HCT116 (cell line): Measurements from ENCODE around the gene ZC4H2.

ENCODE experiments used
- ELF1 ChIP-seq: IDR thresholded peaks from 2 replicates; pipeline ENCODE4 v1.6.1; 2012; ENCODE audit warnings: low read depth, borderline replicate concordance
- EZH2phosphoT487 ChIP-seq: fragments of 200-600 bp; IDR thresholded peaks from 2 replicates; pipeline ENCODE4 v1.6.1; 2018; ENCODE audit warnings: antibody characterized with exemption, borderline replicate concordance
- TCF7L2 ChIP-seq: IDR thresholded peaks from 2 replicates; pipeline ENCODE4 v1.7.0; 2011; ENCODE audit warnings: borderline replicate concordance, inconsistent platforms; ENCODE audit not compliant: insufficient read depth, insufficient read length; ENCODE audit errors: extremely low read depth
- TF ChIP-seq, protein P1 (sequence below), 3 experiments: fragments of 200-600 bp in 1 of 3; sonication (generic) in 1 of 3; IDR thresholded peaks in 2 of 3; conservative IDR thresholded peaks in 1 of 3; 2 replicates each; pipeline ENCODE4 v1.5.1; 2012 to 2017; ENCODE audit warnings: low read depth in 2 of 3, low read length in 2 of 3, antibody characterized with exemption in 1 of 3, borderline replicate concordance in 1 of 3, control low read depth in 1 of 3, mild to moderate bottlenecking in 1 of 3, mixed read lengths in 1 of 3, mixed run types in 1 of 3, moderate library complexity in 1 of 3; ENCODE audit not compliant: insufficient read depth in 1 of 3
- TF ChIP-seq, protein P2 (sequence below): IDR thresholded peaks from 2 replicates; pipeline ENCODE4 v1.6.1; 2012
- TF ChIP-seq, protein P3 (sequence below): IDR thresholded peaks from 2 replicates; pipeline ENCODE4 v1.6.1; 2012; ENCODE audit warnings: low read depth
- TF ChIP-seq, protein P4 (sequence below): IDR thresholded peaks from 2 replicates; pipeline ENCODE4 v1.6.1; 2012

DNA sequence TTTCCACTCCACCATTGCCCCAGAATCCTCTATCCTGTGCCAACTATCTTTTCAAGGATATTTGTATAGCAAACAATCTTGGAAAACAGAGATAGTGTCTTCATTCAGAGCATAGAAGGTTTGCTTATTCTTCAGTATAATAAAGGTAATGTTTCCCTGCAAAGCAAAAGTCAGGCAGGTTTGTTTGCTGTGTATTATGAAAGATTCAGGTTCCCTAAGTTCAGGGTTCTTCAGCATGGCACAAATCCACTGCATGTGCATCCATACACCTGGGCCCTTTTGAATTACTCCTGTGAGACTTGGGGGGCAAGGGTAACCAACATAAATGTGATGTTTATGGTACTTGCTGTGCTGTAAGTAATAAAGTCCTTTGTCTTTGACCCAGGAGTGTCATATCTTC, 33.2 kb upstream of the ZC4H2 start:
- TF ChIP-seq, protein P1, sequence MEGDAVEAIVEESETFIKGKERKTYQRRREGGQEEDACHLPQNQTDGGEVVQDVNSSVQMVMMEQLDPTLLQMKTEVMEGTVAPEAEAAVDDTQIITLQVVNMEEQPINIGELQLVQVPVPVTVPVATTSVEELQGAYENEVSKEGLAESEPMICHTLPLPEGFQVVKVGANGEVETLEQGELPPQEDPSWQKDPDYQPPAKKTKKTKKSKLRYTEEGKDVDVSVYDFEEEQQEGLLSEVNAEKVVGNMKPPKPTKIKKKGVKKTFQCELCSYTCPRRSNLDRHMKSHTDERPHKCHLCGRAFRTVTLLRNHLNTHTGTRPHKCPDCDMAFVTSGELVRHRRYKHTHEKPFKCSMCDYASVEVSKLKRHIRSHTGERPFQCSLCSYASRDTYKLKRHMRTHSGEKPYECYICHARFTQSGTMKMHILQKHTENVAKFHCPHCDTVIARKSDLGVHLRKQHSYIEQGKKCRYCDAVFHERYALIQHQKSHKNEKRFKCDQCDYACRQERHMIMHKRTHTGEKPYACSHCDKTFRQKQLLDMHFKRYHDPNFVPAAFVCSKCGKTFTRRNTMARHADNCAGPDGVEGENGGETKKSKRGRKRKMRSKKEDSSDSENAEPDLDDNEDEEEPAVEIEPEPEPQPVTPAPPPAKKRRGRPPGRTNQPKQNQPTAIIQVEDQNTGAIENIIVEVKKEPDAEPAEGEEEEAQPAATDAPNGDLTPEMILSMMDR (IDR thresholded peaks at IDR 0.05 in 2 of 3, conservative IDR thresholded peaks at IDR 0.05 in 1 of 3; ENCODE audit: borderline replicate concordance in 1 of 3, insufficient read depth in 1 of 3, low read depth in 2 of 3, low read length in 2 of 3), result no peak
- TF ChIP-seq TCF7L2 (no peak), EZH2phosphoT487 (no peak), ELF1 (no peak)
- TF ChIP-seq, protein P2, sequence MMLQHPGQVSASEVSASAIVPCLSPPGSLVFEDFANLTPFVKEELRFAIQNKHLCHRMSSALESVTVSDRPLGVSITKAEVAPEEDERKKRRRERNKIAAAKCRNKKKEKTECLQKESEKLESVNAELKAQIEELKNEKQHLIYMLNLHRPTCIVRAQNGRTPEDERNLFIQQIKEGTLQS, result no peak
- TF ChIP-seq, protein P3, sequence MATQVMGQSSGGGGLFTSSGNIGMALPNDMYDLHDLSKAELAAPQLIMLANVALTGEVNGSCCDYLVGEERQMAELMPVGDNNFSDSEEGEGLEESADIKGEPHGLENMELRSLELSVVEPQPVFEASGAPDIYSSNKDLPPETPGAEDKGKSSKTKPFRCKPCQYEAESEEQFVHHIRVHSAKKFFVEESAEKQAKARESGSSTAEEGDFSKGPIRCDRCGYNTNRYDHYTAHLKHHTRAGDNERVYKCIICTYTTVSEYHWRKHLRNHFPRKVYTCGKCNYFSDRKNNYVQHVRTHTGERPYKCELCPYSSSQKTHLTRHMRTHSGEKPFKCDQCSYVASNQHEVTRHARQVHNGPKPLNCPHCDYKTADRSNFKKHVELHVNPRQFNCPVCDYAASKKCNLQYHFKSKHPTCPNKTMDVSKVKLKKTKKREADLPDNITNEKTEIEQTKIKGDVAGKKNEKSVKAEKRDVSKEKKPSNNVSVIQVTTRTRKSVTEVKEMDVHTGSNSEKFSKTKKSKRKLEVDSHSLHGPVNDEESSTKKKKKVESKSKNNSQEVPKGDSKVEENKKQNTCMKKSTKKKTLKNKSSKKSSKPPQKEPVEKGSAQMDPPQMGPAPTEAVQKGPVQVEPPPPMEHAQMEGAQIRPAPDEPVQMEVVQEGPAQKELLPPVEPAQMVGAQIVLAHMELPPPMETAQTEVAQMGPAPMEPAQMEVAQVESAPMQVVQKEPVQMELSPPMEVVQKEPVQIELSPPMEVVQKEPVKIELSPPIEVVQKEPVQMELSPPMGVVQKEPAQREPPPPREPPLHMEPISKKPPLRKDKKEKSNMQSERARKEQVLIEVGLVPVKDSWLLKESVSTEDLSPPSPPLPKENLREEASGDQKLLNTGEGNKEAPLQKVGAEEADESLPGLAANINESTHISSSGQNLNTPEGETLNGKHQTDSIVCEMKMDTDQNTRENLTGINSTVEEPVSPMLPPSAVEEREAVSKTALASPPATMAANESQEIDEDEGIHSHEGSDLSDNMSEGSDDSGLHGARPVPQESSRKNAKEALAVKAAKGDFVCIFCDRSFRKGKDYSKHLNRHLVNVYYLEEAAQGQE, result no peak
- TF ChIP-seq, protein P4, sequence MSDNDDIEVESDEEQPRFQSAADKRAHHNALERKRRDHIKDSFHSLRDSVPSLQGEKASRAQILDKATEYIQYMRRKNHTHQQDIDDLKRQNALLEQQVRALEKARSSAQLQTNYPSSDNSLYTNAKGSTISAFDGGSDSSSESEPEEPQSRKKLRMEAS, result no peak
